HCT116 (cell line): ENCODE results near the gene AUTS2. TPM values are rescaled to one million over a fixed set of nuclear protein-coding genes. Genes with fewer than 3 reads are reported as not detected.

Source experiments
- ATAC-seq: fragments of 200-7000 bp; cut with Tn5 transposase; 2 replicates; pipeline ENCODE4 v1.9.1; 2020; ENCODE audit warnings: mild to moderate bottlenecking, moderate library complexity
- BruUV-seq: library from RNA; stranded (reverse); fragments of 400-500 nt; replicated peaks from 2 replicates; lab custom pipeline; 2021; lab: Mats Ljungman, UMichigan
- CTCF ChIA-PET: fragments of 300-600 bp; sonication (Branson Sonifier 250); formaldehyde crosslinking; loops from one replicate; lab custom pipeline; 2021; ENCODE audit warnings: antibody characterized with exemption; lab: Charles Lee
- POLR2A ChIA-PET: fragments of 300-600, 350-600 bp; sonication (Branson Sonifier 250); formaldehyde crosslinking; loops from one replicate; lab custom pipeline; 2021; ENCODE audit warnings: antibody characterized with exemption; lab: Charles Lee
- RAD21 ChIA-PET, 2 experiments: fragments of 300-600 bp; sonication (Branson Sonifier 250); formaldehyde crosslinking; loops; one replicate each; lab custom pipeline; 2023; ENCODE audit warnings: low total read pairs in 2 of 2; ENCODE audit not compliant: uncharacterized antibody in 2 of 2, unreplicated experiment in 2 of 2, low non-redundant PET in 1 of 2; lab: Charles Lee
- DNase-seq: peaks from one replicate; pipeline ENCODE4 v3.0.0-alpha.2; 2010; ENCODE audit warnings: low read depth, low spot score
- H2AFZ ChIP-seq: fragments of 200-600 bp; shearing (Covaris generic), sonication (generic); 2 replicates; pipeline ENCODE4 v1.6.1; 2017; ENCODE audit warnings: low read depth, mixed run types, mixed read lengths, antibody characterized with exemption, low read length; ENCODE audit not compliant: poor library complexity, severe bottlenecking
- H3K27ac ChIP-seq: 2 replicates; pipeline ENCODE4 v1.5.1; 2012; ENCODE audit warnings: low read depth, low read length
- H3K27me3 ChIP-seq: fragments of 200-600 bp; sonication (generic); 2 replicates; pipeline ENCODE4 v1.6.1; 2016; ENCODE audit warnings: mixed run types, low read length, mixed read lengths; ENCODE audit not compliant: insufficient read depth
- H3K36me3 ChIP-seq, 2 experiments: fragments of 200-500 bp in 1 of 2; fragments of 200-600 bp in 1 of 2; sonication (Bioruptor generic) in 1 of 2; sonication (generic) in 1 of 2; 2 replicates each; pipeline versions ENCODE4 v1.5.1 to v1.6.1; 2014 to 2016; ENCODE audit warnings: low read length in 2 of 2, inconsistent platforms in 1 of 2, mixed read lengths in 1 of 2, mixed run types in 1 of 2; ENCODE audit not compliant: insufficient read depth in 2 of 2, control insufficient read depth in 1 of 2
- H3K4me1 ChIP-seq, 2 experiments: fragments of 200-600 bp in 1 of 2; sonication (generic) in 1 of 2; 2 replicates each; pipeline versions ENCODE4 v1.5.1 to v1.6.1; 2012 to 2017; ENCODE audit warnings: low read length in 2 of 2, inconsistent platforms in 1 of 2, mild to moderate bottlenecking in 1 of 2, mixed read lengths in 1 of 2, mixed run types in 1 of 2, moderate library complexity in 1 of 2; ENCODE audit not compliant: insufficient read depth in 2 of 2, control insufficient read depth in 1 of 2
- H3K4me2 ChIP-seq: fragments of 200-600 bp; sonication (generic); 2 replicates; pipeline ENCODE4 v1.6.1; 2017; ENCODE audit warnings: mixed run types, low read length, mixed read lengths
- H3K4me3 ChIP-seq, 2 experiments: fragments of 200-600 bp in 1 of 2; sonication (generic) in 1 of 2; replicated peaks in 1 of 2; 2 replicates each; pipeline ENCODE4 v1.5.1; 2011 to 2016; ENCODE audit warnings: low read length in 2 of 2, control low read depth in 1 of 2, low read depth in 1 of 2, mild to moderate bottlenecking in 1 of 2, mixed read lengths in 1 of 2, mixed run types in 1 of 2
- H3K79me2 ChIP-seq: fragments of 200-600 bp; sonication (generic); 2 replicates; pipeline ENCODE4 v1.6.1; 2017; ENCODE audit warnings: mild to moderate bottlenecking, mixed run types, low read length, moderate library complexity, mixed read lengths; ENCODE audit not compliant: insufficient read depth
- H3K9ac ChIP-seq: fragments of 200-600 bp; sonication (generic); 2 replicates; pipeline ENCODE4 v1.6.1; 2016; ENCODE audit warnings: low read length, mixed read lengths
- H3K9me2 ChIP-seq: fragments of 200-600 bp; sonication (generic), shearing (Covaris generic); 2 replicates; pipeline ENCODE4 v1.6.1; 2017; ENCODE audit warnings: mixed run types, mild to moderate bottlenecking, moderate library complexity; ENCODE audit not compliant: insufficient read depth
- H3K9me3 ChIP-seq, 2 experiments: fragments of 200-500 bp in 1 of 2; fragments of 200-600 bp in 1 of 2; sonication (Bioruptor generic) in 1 of 2; sonication (generic) in 1 of 2; 2 replicates each; pipeline ENCODE4 v1.6.1; 2014 to 2017; ENCODE audit warnings: low read length in 2 of 2, mixed read lengths in 2 of 2, inconsistent platforms in 1 of 2, low read depth in 1 of 2, mild to moderate bottlenecking in 1 of 2, mixed run types in 1 of 2, moderate library complexity in 1 of 2; ENCODE audit not compliant: control insufficient read depth in 1 of 2, insufficient read depth in 1 of 2
- H4K20me1 ChIP-seq: fragments of 200-600 bp; sonication (generic), shearing (Covaris generic); 2 replicates; pipeline ENCODE4 v1.6.1; 2017; ENCODE audit warnings: mixed run types, mild to moderate bottlenecking, moderate library complexity; ENCODE audit not compliant: insufficient read depth
- ATF3 ChIP-seq: IDR thresholded peaks from 2 replicates; pipeline ENCODE4 v1.6.1; 2012
- EZH2phosphoT487 ChIP-seq: fragments of 200-600 bp; IDR thresholded peaks from 2 replicates; pipeline ENCODE4 v1.6.1; 2018; ENCODE audit warnings: antibody characterized with exemption, borderline replicate concordance
- POLR2AphosphoS5 ChIP-seq: IDR thresholded peaks from 2 replicates; pipeline ENCODE4 v1.6.1; 2011; ENCODE audit warnings: mild to moderate bottlenecking, low read depth, low read length, moderate library complexity
- RAD21 ChIP-seq: IDR thresholded peaks from 2 replicates; pipeline ENCODE4 v1.6.1; 2012; ENCODE audit warnings: low read depth, mild to moderate bottlenecking
- REST ChIP-seq: IDR thresholded peaks from 2 replicates; pipeline ENCODE4 v1.6.1; 2012; ENCODE audit warnings: low read depth
- intact Hi-C: fragments of 100-400 bp; cut with micrococcal nuclease; formaldehyde crosslinking; loops from 2 replicates; pipeline ENCODE4 v1.10.0; 2022
- total RNA-seq: library from RNA; stranded (reverse); gene quantifications from one replicate; pipeline ENCODE4 v1.2.1, GENCODE V29; 2021; ENCODE audit not compliant: unreplicated experiment

The AUTS2 gene
- total RNA-seq, 1 experiment from 2014 or later, result 0.93 TPM

- Histone ChIP-seq H3K4me3 (no peak overlapping the region), H3K79me2 (no peaks in the 10 kb centered on the region), H3K9ac (no peak overlapping the region), H4K20me1 (no peaks in the 10 kb centered on the region), H3K4me1 (no peaks in the 10 kb centered on the region), H3K36me3 (no peaks in the 10 kb centered on the region), H3K9me3 (peaks cover 0 to 23% of the 10 kb centered on the region in 2 experiments; a peak in 2 of 4 replicates), H3K27ac (no peak overlapping the region), H2AFZ (no peak overlapping the region), H3K9me2 (no peaks in the 10 kb centered on the region), H3K27me3 (no peaks in the 10 kb centered on the region), H3K4me2 (no peak overlapping the region)
- no peak for ATAC-seq
- BruUV-seq, result no TSS peak
- ChIA-PET CTCF (no interaction called here), POLR2A (no interaction called here), RAD21 (no interaction called here)
- TF ChIP-seq EZH2phosphoT487 (no peak), REST (no peak), RAD21 (no peak), POLR2AphosphoS5 (no peak), ATF3 (no peak)
- no peak for DNase-seq
- intact Hi-C loops, result no loop called here
These were observed 188.6 kb downstream of the AUTS2 start for GRCh38 chr7:69786730-69787395.
